Measurements from ENCODE around the gene TNFRSF8.

GRCh38 chr1:12057940-12058687 is 5.0 kb upstream of the TNFRSF8 start:
- no peak for TF ChIP-seq CTCF (conservative IDR thresholded peaks at IDR 0.05; ENCODE audit: low read depth, low read length)
- TF ChIP-seq EZH2 (IDR thresholded peaks at IDR 0.05; ENCODE audit: borderline replicate concordance, low read depth, low read length, poor library complexity, severe bottlenecking) = no peak
